Mononuclear cell (primary cell): ENCODE measurements around the gene FEM1A. TPM values are rescaled to one million over a fixed set of nuclear protein-coding genes. Genes with fewer than 3 reads are reported as not detected.
A peak's percentile ranks its signal among the peaks of the same experiment; 100 is the strongest.
"Not testable (repeated sequence)": the region's sequence is repeated elsewhere in the genome, so short reads cannot be mapped to it uniquely, and the experiment has no call there.

ENCODE experiments used
- H3K27me3 ChIP-seq: 2 replicates; pipeline ENCODE4 v1.6.0; 2011; ENCODE audit warnings: low read length, control low read depth; ENCODE audit not compliant: insufficient read depth
- H3K4me1 ChIP-seq: 2 replicates; pipeline ENCODE4 v1.5.1; 2011; ENCODE audit warnings: mild to moderate bottlenecking, low read length, control low read depth; ENCODE audit not compliant: insufficient read depth
- H3K4me3 ChIP-seq: 2 replicates; pipeline ENCODE4 v1.5.1; 2011; ENCODE audit warnings: mild to moderate bottlenecking, low read length, moderate library complexity
- H3K9me3 ChIP-seq: 2 replicates; pipeline ENCODE4 v1.5.1; 2011; ENCODE audit warnings: low read depth, mild to moderate bottlenecking, control low read depth, low read length
- total RNA-seq: library from RNA; depleted of rRNA; stranded (reverse); fragments of >200 nt; gene quantifications from one replicate; pipeline ENCODE4 v1.2.3, GENCODE V29; 2012

Gene FEM1A
- total RNA-seq, 1 donor: 15.1 TPM

DNA sequence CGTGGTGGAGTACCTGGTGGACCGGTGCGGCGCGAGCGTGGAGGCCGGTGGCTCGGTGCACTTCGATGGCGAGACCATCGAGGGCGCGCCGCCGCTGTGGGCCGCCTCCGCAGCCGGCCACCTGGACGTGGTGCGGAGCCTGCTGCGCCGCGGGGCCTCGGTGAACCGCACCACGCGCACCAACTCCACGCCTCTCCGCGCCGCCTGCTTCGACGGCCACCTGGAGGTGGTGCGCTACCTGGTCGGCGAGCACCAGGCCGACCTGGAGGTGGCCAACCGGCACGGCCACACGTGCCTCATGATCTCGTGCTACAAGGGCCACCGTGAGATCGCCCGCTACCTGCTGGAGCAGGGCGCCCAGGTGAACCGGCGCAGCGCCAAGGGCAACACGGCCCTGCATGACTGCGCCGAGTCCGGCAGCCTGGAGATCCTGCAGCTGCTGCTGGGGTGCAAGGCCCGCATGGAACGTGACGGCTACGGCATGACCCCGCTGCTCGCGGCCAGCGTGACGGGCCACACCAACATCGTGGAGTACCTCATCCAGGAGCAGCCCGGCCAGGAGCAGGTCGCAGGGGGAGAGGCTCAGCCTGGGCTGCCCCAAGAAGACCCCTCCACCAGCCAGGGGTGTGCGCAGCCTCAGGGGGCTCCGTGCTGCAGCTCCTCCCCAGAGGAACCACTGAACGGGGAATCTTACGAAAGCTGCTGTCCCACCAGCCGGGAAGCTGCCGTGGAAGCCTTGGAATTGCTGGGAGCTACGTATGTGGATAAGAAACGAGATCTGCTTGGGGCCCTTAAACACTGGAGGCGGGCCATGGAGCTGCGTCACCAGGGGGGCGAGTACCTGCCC lies 708 bp downstream of the FEM1A start:
- not testable (repeated sequence) for H3K27me3 ChIP-seq, H3K9me3 ChIP-seq
- Histone ChIP-seq H3K4me3 (peak overlapping the region; percentile 71), H3K4me1 (peaks cover 32% of the 10 kb centered on the region)

DNA sequence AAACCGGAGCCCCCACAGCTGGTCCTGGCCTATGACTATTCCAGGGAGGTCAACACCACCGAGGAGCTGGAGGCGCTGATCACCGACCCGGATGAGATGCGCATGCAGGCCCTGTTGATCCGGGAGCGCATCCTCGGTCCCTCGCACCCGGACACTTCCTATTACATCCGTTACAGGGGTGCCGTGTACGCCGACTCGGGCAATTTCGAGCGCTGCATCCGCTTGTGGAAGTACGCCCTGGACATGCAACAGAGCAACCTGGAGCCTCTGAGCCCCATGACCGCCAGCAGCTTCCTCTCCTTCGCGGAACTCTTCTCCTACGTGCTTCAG lies 1.3 kb downstream of the FEM1A start:
- peaks cover 32% of the 10 kb centered on the region for H3K4me1 ChIP-seq
- H3K9me3 ChIP-seq, H3K27me3 ChIP-seq, H3K4me3 ChIP-seq: not testable (repeated sequence)

DNA sequence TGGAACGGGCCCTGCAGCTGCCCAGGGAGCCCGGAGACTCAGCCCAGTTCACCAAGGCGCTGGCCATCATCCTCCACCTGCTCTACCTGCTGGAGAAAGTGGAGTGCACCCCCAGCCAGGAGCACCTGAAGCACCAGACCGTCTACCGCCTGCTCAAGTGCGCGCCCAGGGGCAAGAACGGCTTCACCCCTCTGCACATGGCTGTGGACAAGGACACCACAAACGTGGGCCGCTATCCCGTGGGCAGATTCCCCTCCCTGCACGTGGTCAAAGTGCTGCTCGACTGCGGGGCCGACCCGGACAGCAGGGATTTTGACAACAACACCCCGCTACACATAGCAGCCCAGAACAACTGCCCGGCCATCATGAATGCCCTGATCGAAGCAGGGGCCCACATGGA lies 1.7 kb downstream of the FEM1A start:
- H3K4me3 ChIP-seq, H3K9me3 ChIP-seq, H3K27me3 ChIP-seq: not testable (repeated sequence)
- H3K4me1 ChIP-seq: peaks cover 32% of the 10 kb centered on the region

DNA sequence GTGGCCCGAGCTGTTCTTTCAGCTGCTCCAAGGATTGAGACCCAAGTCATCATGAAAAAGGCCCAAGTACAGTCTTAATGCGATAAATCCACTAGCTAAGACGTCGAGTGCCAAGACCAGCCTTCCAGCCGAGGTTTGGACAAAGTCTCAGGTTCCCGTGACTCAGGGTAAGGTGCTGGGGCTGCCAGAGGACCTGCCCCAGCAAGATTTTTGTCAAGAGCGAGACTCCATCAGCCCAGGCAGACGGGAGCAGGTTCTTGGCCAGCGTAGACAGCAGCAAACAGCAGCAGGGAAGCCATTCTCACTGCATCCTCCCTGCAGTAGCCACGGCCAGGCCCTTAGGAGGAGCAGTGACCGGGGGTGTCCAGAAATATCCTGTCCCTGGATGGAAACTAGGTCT lies 3.4 kb downstream of the FEM1A start:
- no peaks in the 10 kb centered on the region for H3K27me3 ChIP-seq

DNA sequence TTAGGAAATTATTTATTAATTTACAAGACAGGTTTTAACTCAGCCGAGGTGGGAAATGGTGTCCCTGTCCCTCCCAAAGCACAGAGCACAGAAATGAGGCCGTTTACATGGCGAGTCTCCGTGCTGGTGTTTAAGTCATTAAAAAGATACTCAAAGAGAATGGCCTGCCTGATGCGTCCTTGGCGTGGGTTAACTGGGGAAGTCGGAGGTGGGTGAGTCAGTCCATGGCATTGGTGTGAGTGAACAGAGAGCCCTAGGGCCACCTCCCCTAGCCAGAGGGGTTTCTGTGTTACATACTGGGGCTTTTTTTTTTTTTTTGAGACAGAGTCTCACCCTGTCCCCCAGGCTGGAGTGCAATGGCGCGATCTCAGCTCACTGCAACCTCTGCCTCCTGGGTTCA lies 3.9 kb downstream of the FEM1A start:
- peaks cover 32% of the 10 kb centered on the region for H3K4me1 ChIP-seq
- no peak overlapping the region for H3K4me3 ChIP-seq
- no peaks in the 10 kb centered on the region for H3K27me3 ChIP-seq
- no peaks in the 10 kb centered on the region for H3K9me3 ChIP-seq

More for the DNA sequence above, 3.4 kb downstream of the FEM1A start:
- peaks cover 32% of the 10 kb centered on the region for H3K4me1 ChIP-seq
- no peaks in the 10 kb centered on the region for H3K9me3 ChIP-seq
- H3K4me3 ChIP-seq: no peak overlapping the region

DNA sequence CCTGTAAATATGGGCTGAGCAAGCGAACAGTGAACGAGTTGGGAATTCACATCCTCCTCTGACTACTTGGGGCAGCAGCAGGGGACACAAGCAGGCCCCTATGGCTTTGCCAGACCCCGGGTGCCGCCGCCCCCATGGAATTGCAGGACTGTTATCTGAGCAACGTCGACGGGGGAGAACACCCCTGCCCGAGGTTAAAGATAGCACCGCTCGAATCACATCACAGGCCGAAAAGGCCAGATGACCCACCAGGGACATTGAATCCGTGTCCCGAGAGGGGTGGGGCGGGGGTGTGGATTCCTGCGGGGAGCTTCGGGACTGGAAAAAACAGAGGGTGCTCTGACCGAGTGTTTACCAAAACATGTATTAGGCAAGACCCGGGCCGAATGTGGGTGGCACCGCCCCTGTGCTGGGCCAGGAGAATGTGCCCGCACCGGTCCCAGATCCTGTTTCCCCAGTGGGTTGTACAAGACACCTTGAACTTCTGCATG lies 9.1 kb downstream of the FEM1A start:
- peaks cover 4% of the 10 kb centered on the region for H3K4me1 ChIP-seq
- no peaks in the 10 kb centered on the region for H3K27me3 ChIP-seq
- no peak overlapping the region for H3K4me3 ChIP-seq
- no peaks in the 10 kb centered on the region for H3K9me3 ChIP-seq

DNA sequence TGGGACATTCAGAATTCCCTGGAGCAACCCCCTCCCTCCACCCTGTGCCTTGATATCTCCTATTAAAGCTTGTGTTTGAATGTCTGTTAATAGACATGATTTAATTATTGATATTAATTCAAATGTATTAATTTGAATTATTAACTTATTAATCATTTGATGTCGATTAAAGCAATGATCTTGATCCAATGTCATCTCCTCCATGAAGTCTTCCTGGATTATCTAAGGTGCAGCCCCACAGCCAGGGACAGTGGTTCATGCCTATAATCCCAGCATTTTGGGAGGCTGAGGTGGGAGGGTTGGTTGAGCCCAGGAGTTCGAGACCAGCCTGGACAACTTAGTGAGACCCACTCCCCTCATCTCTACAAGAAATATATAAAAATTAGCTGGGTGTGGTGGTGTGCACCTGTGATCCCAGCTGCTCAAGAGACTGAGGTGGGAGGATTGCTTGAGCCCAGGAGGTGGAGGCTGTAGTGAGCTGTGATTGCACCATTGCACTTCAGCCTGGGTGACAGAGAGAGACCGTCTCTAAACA lies 9.6 kb downstream of the FEM1A start:
- H3K4me1 ChIP-seq: peaks cover 6% of the 10 kb centered on the region
- no peaks in the 10 kb centered on the region for H3K27me3 ChIP-seq
- H3K9me3 ChIP-seq: no peaks in the 10 kb centered on the region
- H3K4me3 ChIP-seq: no peak overlapping the region

DNA sequence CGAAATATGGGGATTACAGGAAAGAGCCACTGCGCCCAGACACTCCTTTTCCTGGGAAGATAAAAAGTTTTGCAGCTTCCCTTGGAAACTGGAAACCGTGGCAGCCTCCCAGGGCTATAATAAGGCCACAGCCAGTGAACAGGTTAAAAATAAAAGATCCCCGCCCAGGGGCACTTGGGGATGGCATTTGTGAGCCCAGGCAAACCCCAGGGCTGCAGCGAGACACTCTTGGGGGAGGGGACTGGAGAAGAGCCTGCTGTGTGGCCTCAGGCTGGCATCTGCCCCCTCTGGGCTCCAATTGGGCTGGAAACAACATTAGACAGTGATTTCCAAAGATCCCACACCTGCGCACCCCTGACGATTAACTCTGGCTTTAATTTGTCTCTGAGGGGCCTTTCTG lies 11.2 kb downstream of the FEM1A start:
- Histone ChIP-seq H3K27me3 (no peaks in the 10 kb centered on the region), H3K9me3 (no peaks in the 10 kb centered on the region), H3K4me3 (no peak overlapping the region), H3K4me1 (peaks cover 22% of the 10 kb centered on the region)

DNA sequence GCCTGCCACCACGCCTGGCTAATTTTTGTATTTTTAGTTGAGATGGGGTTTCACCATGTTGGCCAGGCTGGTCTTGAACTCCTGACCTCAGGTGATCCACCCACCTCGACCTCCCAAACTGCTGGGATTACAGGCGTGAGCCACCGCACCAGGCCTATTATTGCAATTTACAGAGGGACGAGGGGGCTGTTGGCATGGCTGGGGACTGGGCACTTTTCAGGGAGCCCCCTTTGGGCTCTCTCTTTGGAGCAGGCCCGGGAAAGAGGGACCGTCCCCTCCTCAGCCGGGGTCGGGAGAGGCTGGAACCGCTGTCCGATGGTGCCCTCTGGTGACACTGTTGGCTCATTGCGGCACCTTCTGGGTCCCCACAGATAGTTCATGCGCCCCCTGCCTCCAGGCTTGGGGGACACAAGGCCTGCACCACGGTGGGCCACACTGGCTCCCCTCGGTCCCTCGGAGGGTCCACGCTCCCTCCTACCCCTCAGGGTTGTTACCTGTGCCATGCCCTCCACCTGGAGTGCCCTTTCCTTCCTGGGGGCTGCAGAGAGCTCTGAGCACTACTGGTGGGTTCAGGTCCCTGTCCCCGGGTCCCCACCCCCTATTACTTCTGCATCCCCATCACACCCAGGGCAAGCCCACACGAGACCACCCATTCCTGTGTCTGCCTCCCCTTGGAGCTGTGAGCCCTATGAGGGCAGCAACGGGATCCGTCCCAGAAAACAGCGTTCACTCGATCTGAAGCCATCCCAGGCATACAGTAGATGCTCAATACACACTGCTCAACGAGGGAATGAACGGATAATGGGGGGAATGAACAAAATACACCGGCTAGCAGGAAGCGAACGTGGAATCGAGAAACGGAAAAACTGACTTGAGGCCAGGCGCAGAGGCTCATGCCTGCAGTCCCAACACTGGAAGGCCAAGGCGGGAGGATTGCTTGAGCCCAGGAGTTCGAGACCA lies 12.5 kb downstream of the FEM1A start:
- Histone ChIP-seq H3K9me3 (no peaks in the 10 kb centered on the region), H3K27me3 (no peaks in the 10 kb centered on the region), H3K4me1 (peaks cover 35% of the 10 kb centered on the region), H3K4me3 (no peak overlapping the region)

DNA sequence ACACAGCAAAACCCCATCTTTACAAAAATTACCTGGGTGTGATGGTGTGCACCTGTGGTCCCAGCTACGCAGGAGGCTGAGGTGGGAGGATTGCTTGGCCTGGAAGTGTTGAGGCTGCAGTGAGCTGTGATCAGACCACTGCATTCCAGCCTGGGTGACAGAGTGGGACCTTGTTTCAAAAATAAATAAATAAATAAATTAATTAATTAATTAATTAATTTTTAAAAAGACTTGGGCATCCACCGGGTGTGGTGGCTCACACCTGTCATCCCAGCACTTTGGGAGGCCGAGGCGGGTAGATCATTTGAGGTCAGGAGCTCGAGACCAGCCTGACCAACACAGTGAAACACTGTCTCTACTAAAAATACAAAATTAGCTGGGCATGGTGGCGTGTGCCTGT lies 13.6 kb downstream of the FEM1A start:
- peaks cover 44% of the 10 kb centered on the region for H3K4me1 ChIP-seq
- not testable (repeated sequence) for H3K27me3 ChIP-seq, H3K9me3 ChIP-seq, H3K4me3 ChIP-seq

DNA sequence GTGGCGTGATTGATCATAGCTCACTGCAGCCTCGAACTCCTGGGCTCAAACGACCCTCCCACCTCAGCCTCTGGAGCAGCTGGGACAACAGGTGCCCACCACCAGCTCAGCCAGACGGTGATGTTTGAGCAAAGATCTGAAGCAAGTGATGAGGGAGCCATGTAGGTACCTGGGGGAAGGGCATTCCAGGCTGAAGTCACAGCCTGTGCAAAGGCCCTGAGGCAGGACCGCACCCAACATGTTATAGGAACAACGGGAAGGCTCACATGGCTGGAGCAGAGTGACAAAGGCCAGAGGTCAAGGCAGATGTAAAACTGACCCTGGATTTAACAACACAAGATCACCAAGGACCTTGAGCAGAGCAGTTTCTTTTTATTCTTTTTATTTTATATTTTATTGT lies 14.8 kb downstream of the FEM1A start:
- no peaks in the 10 kb centered on the region for H3K9me3 ChIP-seq

DNA sequence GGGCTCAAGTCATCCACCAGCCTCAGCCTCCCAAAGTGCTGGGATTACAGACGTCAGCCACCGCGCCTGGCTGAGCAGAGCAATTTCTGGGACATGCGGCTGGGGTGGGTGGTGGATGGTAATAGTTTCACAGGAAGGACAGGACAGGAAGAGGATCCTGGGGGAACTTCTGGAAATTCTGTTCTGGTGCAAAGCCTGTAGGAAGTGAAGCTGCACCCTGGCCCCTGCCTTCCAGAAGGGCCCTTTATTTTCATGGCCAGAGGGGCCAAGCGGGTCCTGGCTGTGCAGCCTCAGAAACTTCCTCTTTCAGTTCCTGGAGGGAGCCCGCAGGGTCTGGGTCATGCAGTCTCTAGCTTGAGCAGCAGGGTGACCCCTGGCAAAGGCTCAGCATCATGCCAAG lies 15.7 kb downstream of the FEM1A start:
- Histone ChIP-seq H3K4me1 (peaks cover 60% of the 10 kb centered on the region), H3K9me3 (no peaks in the 10 kb centered on the region), H3K4me3 (no peak overlapping the region), H3K27me3 (no peaks in the 10 kb centered on the region)

More for the DNA sequence above, 14.8 kb downstream of the FEM1A start:
- Histone ChIP-seq H3K27me3 (no peaks in the 10 kb centered on the region), H3K4me1 (peaks cover 52% of the 10 kb centered on the region), H3K4me3 (no peak overlapping the region)

DNA sequence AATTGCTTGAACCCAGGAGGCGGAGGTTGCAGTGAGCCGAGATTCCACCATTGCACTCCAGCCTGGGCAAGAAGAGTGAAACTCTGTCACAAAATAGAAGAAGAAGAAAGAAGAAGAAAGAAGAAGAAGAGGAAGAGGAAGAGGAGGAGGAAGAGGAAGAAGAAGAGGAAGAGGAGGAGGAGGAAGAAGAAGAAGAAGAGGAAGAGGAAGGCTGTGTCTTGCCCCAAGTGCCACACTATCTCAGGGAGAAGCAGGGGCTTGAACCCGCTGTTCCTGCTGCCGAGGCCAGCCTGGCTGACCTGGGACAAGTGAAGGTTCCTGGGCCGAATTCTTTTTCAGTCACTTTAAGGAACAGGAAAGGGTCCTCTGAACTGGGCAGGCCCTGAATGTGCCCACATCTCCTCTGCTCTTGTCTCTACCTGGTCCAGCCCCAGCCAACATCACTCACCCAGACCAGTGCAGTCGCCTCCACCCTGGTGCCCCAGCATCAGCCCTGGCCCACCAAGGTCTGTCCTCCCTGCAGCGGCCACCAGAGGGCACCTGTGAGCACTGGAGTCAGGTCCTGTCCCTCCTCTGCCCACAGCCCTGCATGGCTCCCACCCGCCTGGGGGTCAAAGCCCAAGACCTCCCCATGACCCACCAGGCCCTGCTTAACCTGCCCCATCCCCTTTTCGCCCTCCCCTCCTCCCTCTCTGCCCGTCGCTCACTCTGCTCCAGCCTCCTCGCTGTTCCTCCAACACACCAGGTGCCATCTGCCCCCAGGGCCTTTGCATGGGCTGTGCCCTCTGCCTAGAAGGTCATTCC lies 20.0 kb downstream of the FEM1A start:
- no peak overlapping the region for H3K4me3 ChIP-seq
- H3K4me1 ChIP-seq: peaks cover 87% of the 10 kb centered on the region
- no peaks in the 10 kb centered on the region for H3K9me3 ChIP-seq
- H3K27me3 ChIP-seq: no peaks in the 10 kb centered on the region

DNA sequence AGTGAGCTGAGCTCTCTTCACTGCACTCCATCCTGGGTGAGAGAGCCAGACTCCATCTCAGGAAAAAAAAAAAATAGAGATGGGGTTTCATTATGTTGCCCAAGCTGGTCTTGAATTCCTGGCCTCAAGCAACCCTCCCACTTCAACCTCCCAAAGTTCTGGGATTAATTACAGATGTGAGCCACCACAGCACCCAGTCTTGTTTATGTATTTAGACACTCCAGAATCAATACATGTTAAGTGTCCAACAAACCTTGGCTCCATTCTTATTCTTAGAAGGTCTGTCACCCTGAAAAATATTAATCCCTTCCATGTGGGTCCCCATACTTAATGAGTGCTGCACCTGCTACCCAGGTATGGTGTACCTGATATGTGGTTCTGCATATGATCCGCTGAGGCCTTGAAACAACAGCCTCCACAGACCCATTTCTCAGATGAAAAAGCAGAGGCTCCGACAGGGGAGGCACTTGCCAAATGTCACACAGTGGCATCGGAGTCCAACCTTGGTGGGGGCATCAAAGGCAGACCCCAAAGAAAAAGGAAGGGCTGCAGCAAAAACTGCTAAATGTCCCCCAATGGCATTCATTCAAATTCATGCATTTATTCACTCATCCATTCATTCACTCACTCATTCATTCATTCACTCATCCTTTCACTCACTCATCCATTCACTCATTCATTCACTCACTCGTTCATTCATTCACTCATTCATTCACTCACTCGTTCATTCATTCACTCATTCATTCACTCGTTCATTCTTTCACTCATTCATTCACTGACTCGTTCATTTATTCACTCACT lies 23.3 kb downstream of the FEM1A start:
- H3K4me1 ChIP-seq: peaks cover 54% of the 10 kb centered on the region
- no peaks in the 10 kb centered on the region for H3K9me3 ChIP-seq
- H3K4me3 ChIP-seq: no peak overlapping the region
- H3K27me3 ChIP-seq: no peaks in the 10 kb centered on the region
